ENCODE data around the gene PTPRD.

PTPRD gene

GRCh38 chr9:8917956-8918739 lies 1694.7 kb downstream of the PTPRD start:
- no peak overlapping the region for H3K4me3 ChIP-seq (ENCODE audit: control insufficient read depth, low read depth, low read length)
- no peak for DNase-seq (ENCODE audit: low read depth)
- TF ChIP-seq, protein P1, sequence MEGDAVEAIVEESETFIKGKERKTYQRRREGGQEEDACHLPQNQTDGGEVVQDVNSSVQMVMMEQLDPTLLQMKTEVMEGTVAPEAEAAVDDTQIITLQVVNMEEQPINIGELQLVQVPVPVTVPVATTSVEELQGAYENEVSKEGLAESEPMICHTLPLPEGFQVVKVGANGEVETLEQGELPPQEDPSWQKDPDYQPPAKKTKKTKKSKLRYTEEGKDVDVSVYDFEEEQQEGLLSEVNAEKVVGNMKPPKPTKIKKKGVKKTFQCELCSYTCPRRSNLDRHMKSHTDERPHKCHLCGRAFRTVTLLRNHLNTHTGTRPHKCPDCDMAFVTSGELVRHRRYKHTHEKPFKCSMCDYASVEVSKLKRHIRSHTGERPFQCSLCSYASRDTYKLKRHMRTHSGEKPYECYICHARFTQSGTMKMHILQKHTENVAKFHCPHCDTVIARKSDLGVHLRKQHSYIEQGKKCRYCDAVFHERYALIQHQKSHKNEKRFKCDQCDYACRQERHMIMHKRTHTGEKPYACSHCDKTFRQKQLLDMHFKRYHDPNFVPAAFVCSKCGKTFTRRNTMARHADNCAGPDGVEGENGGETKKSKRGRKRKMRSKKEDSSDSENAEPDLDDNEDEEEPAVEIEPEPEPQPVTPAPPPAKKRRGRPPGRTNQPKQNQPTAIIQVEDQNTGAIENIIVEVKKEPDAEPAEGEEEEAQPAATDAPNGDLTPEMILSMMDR (IDR thresholded peaks at IDR 0.05; ENCODE audit: control insufficient read depth, insufficient read depth, low read depth, low read length, missing control alignments) = no peak

GRCh38 chr9:8916771-8917170 lies 1696.0 kb downstream of the PTPRD start:
- TF ChIP-seq, protein P1 (IDR thresholded peaks at IDR 0.05; ENCODE audit: control insufficient read depth, insufficient read depth, low read depth, low read length, missing control alignments) = no peak
- H3K4me3 ChIP-seq (ENCODE audit: control insufficient read depth, low read depth, low read length) = no peak overlapping the region
- no peak for DNase-seq (ENCODE audit: low read depth)

- H3K4me3 ChIP-seq (ENCODE audit: control insufficient read depth, low read depth, low read length) = no peak overlapping the region
- TF ChIP-seq, protein P1 (IDR thresholded peaks at IDR 0.05; ENCODE audit: control insufficient read depth, insufficient read depth, low read depth, low read length, missing control alignments) = no peak
- DNase-seq (ENCODE audit: low read depth) = no peak
These were observed 1704.9 kb downstream of the PTPRD start for GRCh38 chr9:8907868-8908267.

DNA sequence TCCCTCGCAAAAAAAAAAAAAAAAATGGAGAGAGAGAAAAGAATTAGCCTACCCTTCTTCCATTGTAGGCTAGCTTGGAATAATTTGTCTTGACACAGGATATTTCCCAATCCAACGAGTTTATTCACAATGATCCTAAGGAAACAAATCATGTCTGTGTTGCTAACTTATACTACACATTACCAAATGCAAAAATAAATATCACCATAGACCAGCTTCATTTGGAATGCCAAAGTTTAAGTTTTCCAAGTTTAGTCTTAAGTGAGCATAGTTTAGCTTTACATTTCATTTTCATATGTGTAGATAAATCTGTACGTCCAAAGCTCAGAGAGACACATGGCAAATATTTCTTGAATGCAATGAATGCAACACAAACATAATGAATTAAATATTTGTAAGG lies 1707.1 kb downstream of the PTPRD start:
- TF ChIP-seq, protein P1 (IDR thresholded peaks at IDR 0.05; ENCODE audit: control insufficient read depth, insufficient read depth, low read depth, low read length, missing control alignments) = no peak
- no peak for DNase-seq (ENCODE audit: low read depth)
- no peak overlapping the region for H3K4me3 ChIP-seq (ENCODE audit: control insufficient read depth, low read depth, low read length)

DNA sequence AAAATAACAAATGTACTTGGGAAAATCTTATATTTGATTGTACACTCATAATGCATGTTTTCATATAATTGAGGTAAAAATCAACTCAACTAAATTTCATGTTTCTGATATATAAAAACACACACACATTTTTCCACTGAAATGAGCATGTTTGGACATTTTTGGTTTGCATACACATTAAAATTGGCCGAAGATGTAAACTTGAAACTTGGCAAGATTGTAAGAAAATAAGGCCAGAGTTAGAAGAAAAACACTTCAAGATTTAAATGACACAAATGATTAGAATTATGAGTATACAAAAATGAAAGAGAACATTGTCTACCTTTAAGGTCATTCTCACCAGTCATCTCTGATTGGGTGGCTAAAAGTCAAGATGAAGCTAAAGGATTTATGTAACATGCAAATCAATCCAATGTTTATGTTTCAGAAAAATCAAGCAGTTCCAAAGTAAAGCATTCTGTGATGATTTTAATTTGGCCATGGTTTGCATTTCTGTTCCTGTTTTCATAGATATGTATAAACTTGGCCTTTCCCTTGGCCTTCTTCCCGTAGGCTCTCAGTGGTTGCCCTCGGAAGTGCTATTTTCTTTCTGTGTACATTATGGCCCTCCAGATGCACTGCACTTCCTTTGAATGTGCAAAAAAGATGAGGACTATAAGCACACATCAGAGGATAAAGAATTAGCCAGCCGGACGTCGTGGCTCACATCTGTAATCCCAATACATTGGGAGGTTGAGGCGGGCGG lies 1707.9 kb downstream of the PTPRD start:
- TF ChIP-seq, protein P1 (IDR thresholded peaks at IDR 0.05; ENCODE audit: control insufficient read depth, insufficient read depth, low read depth, low read length, missing control alignments) = no peak
- no peak for DNase-seq (ENCODE audit: low read depth)
- H3K4me3 ChIP-seq (ENCODE audit: control insufficient read depth, low read depth, low read length) = no peak overlapping the region

- TF ChIP-seq, protein P1 (IDR thresholded peaks at IDR 0.05; ENCODE audit: control insufficient read depth, insufficient read depth, low read depth, low read length, missing control alignments) = no peak
These were observed 1709.7 kb downstream of the PTPRD start for GRCh38 chr9:8903077-8903476.

More at GRCh38 chr9:8903077-8903476, 1709.7 kb downstream of the PTPRD start:
- no peak overlapping the region for H3K4me3 ChIP-seq (ENCODE audit: control insufficient read depth, low read depth, low read length)
- no peak for DNase-seq (ENCODE audit: low read depth)
